ENCODE measurements around the gene TRUB2. TPM values are rescaled to one million over a fixed set of nuclear protein-coding genes. Genes with fewer than 3 reads are reported as not detected.

The TRUB2 gene
- total RNA-seq, 1 experiment from 2014 or later = 34.1 TPM

GRCh38 chr9:128321343-128321742, 904 bp downstream of the TRUB2 start:
- BruUV-seq (replicated peaks) = no TSS peak
- peaks cover 27% of the 10 kb centered on the region for H3K36me3 Mint-ChIP-seq (ENCODE audit: insufficient read depth, unreplicated experiment)
- H3K27me3 Mint-ChIP-seq (ENCODE audit: insufficient read depth, unreplicated experiment) = no peaks in the 10 kb centered on the region
- Histone ChIP-seq H3K9me3 (no peaks in the 10 kb centered on the region), H3K4me1 (0 out of 2 replicates have a peak, but pooled peaks cover 4% of the 10 kb centered on the region), H3K36me3 (ENCODE audit: control insufficient read depth, insufficient read depth, low read length) (no peaks in the 10 kb centered on the region), H3K27me3 (replicated peaks; ENCODE audit: control insufficient read depth, insufficient read depth, low read length) (no peaks in the 10 kb centered on the region), H3K4me3 (ENCODE audit: low read depth, low read length) (peak overlapping the region; percentile 83)
- H3K27ac Mint-ChIP-seq (ENCODE audit: unreplicated experiment) = peak overlapping the region; percentile 96
- ChIA-PET POLR2A (no interaction called here), CTCF (no interaction called here)
- no peaks in the 10 kb centered on the region for H3K9me3 Mint-ChIP-seq (ENCODE audit: unreplicated experiment)
- intact Hi-C loops (cut with micrococcal nuclease; ENCODE audit: unreplicated experiment) = no loop called here
- peak overlapping the region; percentile 91 for H3K4me3 Mint-ChIP-seq (ENCODE audit: unreplicated experiment)
- DNase-seq = no peak
- no peaks in the 10 kb centered on the region for H3K4me1 Mint-ChIP-seq (ENCODE audit: low read depth, unreplicated experiment)
- TF ChIP-seq CTCF (IDR thresholded peaks at IDR 0.05; ENCODE audit: insufficient read depth in 1 of 2, low read depth in 1 of 2, low read length in 1 of 2, severe bottlenecking in 1 of 2, unreplicated experiment in 1 of 2) = no peak

GRCh38 chr9:128317629-128318028, 4.6 kb downstream of the TRUB2 start:
- Histone ChIP-seq H3K4me3 (ENCODE audit: low read depth, low read length) (no peak overlapping the region), H3K36me3 (ENCODE audit: control insufficient read depth, insufficient read depth, low read length) (peaks cover 4% of the 10 kb centered on the region; the same call in 1 of the 2 replicates), H3K27me3 (replicated peaks; ENCODE audit: control insufficient read depth, insufficient read depth, low read length) (no peaks in the 10 kb centered on the region), H3K4me1 (no peaks in the 10 kb centered on the region), H3K9me3 (no peaks in the 10 kb centered on the region)
- intact Hi-C loops (cut with micrococcal nuclease; ENCODE audit: unreplicated experiment) = no loop called here
- BruUV-seq (replicated peaks) = no TSS peak
- Mint-ChIP-seq H3K4me1 (ENCODE audit: low read depth, unreplicated experiment) (no peaks in the 10 kb centered on the region), H3K36me3 (ENCODE audit: insufficient read depth, unreplicated experiment) (peaks cover 24% of the 10 kb centered on the region), H3K9me3 (ENCODE audit: unreplicated experiment) (no peaks in the 10 kb centered on the region), H3K27me3 (ENCODE audit: insufficient read depth, unreplicated experiment) (no peaks in the 10 kb centered on the region), H3K27ac (ENCODE audit: unreplicated experiment) (no peak overlapping the region), H3K4me3 (ENCODE audit: unreplicated experiment) (no peak overlapping the region)
- ChIA-PET POLR2A (no interaction called here), CTCF (no interaction called here)
- no peak for DNase-seq
- TF ChIP-seq CTCF (IDR thresholded peaks at IDR 0.05; ENCODE audit: insufficient read depth in 1 of 2, low read depth in 1 of 2, low read length in 1 of 2, severe bottlenecking in 1 of 2, unreplicated experiment in 1 of 2) = no peak

- Histone ChIP-seq H3K4me1 (no peaks in the 10 kb centered on the region), H3K4me3 (ENCODE audit: low read depth, low read length) (no peak overlapping the region), H3K36me3 (ENCODE audit: control insufficient read depth, insufficient read depth, low read length) (peaks cover 4% of the 10 kb centered on the region; the same call in 1 of the 2 replicates), H3K9me3 (no peaks in the 10 kb centered on the region), H3K27me3 (replicated peaks; ENCODE audit: control insufficient read depth, insufficient read depth, low read length) (no peaks in the 10 kb centered on the region)
- Mint-ChIP-seq H3K27me3 (ENCODE audit: insufficient read depth, unreplicated experiment) (no peaks in the 10 kb centered on the region), H3K4me3 (ENCODE audit: unreplicated experiment) (no peak overlapping the region), H3K9me3 (ENCODE audit: unreplicated experiment) (no peaks in the 10 kb centered on the region), H3K36me3 (ENCODE audit: insufficient read depth, unreplicated experiment) (peaks cover 20% of the 10 kb centered on the region), H3K27ac (ENCODE audit: unreplicated experiment) (no peak overlapping the region), H3K4me1 (ENCODE audit: low read depth, unreplicated experiment) (no peaks in the 10 kb centered on the region)
- no peak for TF ChIP-seq CTCF (IDR thresholded peaks at IDR 0.05; ENCODE audit: insufficient read depth in 1 of 2, low read depth in 1 of 2, low read length in 1 of 2, severe bottlenecking in 1 of 2, unreplicated experiment in 1 of 2)
- intact Hi-C loops (cut with micrococcal nuclease; ENCODE audit: unreplicated experiment) = no loop called here
- BruUV-seq (replicated peaks) = no TSS peak
- ChIA-PET CTCF (no interaction called here), POLR2A (no interaction called here)
- DNase-seq = no peak
These were observed 5.8 kb downstream of the TRUB2 start for GRCh38 chr9:128316421-128316820.
